ENCODE data around the gene THADA.
A peak's percentile ranks its signal among the peaks of the same experiment; 100 is the strongest.

THADA gene

GRCh38 chr2:43519643-43520221 is 76.1 kb downstream of the THADA start:
- Histone ChIP-seq H3K9me3 (ENCODE audit: control insufficient read depth, low read length) (no peaks in the 10 kb centered on the region), H3K9ac (no peak overlapping the region), H3K27me3 (ENCODE audit: control insufficient read depth, insufficient read depth, low read length) (no peaks in the 10 kb centered on the region), H3K4me1 (peaks cover 5% of the 10 kb centered on the region), H3K79me2 (no peaks in the 10 kb centered on the region), H3K4me2 (ENCODE audit: low read length) (no peak overlapping the region), H2AFZ (no peak overlapping the region), H3K36me3 (ENCODE audit: control insufficient read depth, insufficient read depth, low read length) (no peaks in the 10 kb centered on the region), H3K27ac (peak overlapping the region; percentile 14), H3K4me3 (ENCODE audit: low read depth, low read length) (no peak overlapping the region)
- no peak for TF ChIP-seq CTCF (IDR thresholded peaks at IDR 0.05)

- Histone ChIP-seq H3K27ac (no peak overlapping the region), H3K9me3 (ENCODE audit: control insufficient read depth, low read length) (no peaks in the 10 kb centered on the region), H2AFZ (no peak overlapping the region), H3K4me2 (ENCODE audit: low read length) (no peak overlapping the region), H3K9ac (no peak overlapping the region), H3K4me3 (ENCODE audit: low read depth, low read length) (no peak overlapping the region), H3K27me3 (ENCODE audit: control insufficient read depth, insufficient read depth, low read length) (no peaks in the 10 kb centered on the region), H3K79me2 (no peaks in the 10 kb centered on the region), H3K4me1 (peaks cover 5% of the 10 kb centered on the region), H3K36me3 (ENCODE audit: control insufficient read depth, insufficient read depth, low read length) (no peaks in the 10 kb centered on the region)
- no peak for TF ChIP-seq CTCF (IDR thresholded peaks at IDR 0.05)
These were observed 77.1 kb downstream of the THADA start for GRCh38 chr2:43518718-43519117.

GRCh38 chr2:43518181-43518580 is 77.7 kb downstream of the THADA start:
- no peaks in the 10 kb centered on the region for H3K79me2 ChIP-seq
- H3K27me3 ChIP-seq (ENCODE audit: control insufficient read depth, insufficient read depth, low read length), result no peaks in the 10 kb centered on the region
- TF ChIP-seq CTCF (IDR thresholded peaks at IDR 0.05), result no peak
- no peak overlapping the region for H3K9ac ChIP-seq
- no peak overlapping the region for H3K4me3 ChIP-seq (ENCODE audit: low read depth, low read length)
- no peaks in the 10 kb centered on the region for H3K36me3 ChIP-seq (ENCODE audit: control insufficient read depth, insufficient read depth, low read length)
- H2AFZ ChIP-seq, result no peak overlapping the region
- H3K4me1 ChIP-seq, result peaks cover 5% of the 10 kb centered on the region
- H3K27ac ChIP-seq, result peak overlapping the region; percentile 34
- no peak overlapping the region for H3K4me2 ChIP-seq (ENCODE audit: low read length)
- no peaks in the 10 kb centered on the region for H3K9me3 ChIP-seq (ENCODE audit: control insufficient read depth, low read length)

- H2AFZ ChIP-seq, result no peak overlapping the region
- no peaks in the 10 kb centered on the region for H3K27me3 ChIP-seq (ENCODE audit: control insufficient read depth, insufficient read depth, low read length)
- H3K9me3 ChIP-seq (ENCODE audit: control insufficient read depth, low read length), result no peaks in the 10 kb centered on the region
- H3K36me3 ChIP-seq (ENCODE audit: control insufficient read depth, insufficient read depth, low read length), result no peaks in the 10 kb centered on the region
- H3K4me1 ChIP-seq, result peaks cover 5% of the 10 kb centered on the region
- no peak overlapping the region for H3K4me3 ChIP-seq (ENCODE audit: low read depth, low read length)
- H3K79me2 ChIP-seq, result no peaks in the 10 kb centered on the region
- H3K27ac ChIP-seq, result no peak overlapping the region
- no peak overlapping the region for H3K4me2 ChIP-seq (ENCODE audit: low read length)
- no peak overlapping the region for H3K9ac ChIP-seq
- TF ChIP-seq CTCF (IDR thresholded peaks at IDR 0.05), result no peak
These were observed 79.9 kb downstream of the THADA start for GRCh38 chr2:43515807-43516497.

GRCh38 chr2:43515248-43515647 is 80.6 kb downstream of the THADA start:
- no peaks in the 10 kb centered on the region for H3K27me3 ChIP-seq (ENCODE audit: control insufficient read depth, insufficient read depth, low read length)
- H3K36me3 ChIP-seq (ENCODE audit: control insufficient read depth, insufficient read depth, low read length), result no peaks in the 10 kb centered on the region
- peaks cover 5% of the 10 kb centered on the region for H3K4me1 ChIP-seq
- TF ChIP-seq CTCF (IDR thresholded peaks at IDR 0.05), result no peak
- H3K4me2 ChIP-seq (ENCODE audit: low read length), result no peak overlapping the region
- H3K4me3 ChIP-seq (ENCODE audit: low read depth, low read length), result no peak overlapping the region
- H3K9ac ChIP-seq, result no peak overlapping the region
- no peaks in the 10 kb centered on the region for H3K9me3 ChIP-seq (ENCODE audit: control insufficient read depth, low read length)
- no peak overlapping the region for H3K27ac ChIP-seq
- no peaks in the 10 kb centered on the region for H3K79me2 ChIP-seq
- no peak overlapping the region for H2AFZ ChIP-seq

Measured in parathyroid adenoma (tissue), 2 donors.